GM12878 (cell line): ENCODE results near the gene SCUBE3. TPM values are rescaled to one million over a fixed set of nuclear protein-coding genes. Genes with fewer than 3 reads are reported as not detected.
A peak's percentile ranks its signal among the peaks of the same experiment; 100 is the strongest.

Source experiments
- ATAC-seq: fragments of 200-7000 bp; cut with Tn5 transposase; 3 replicates; pipeline ENCODE4 v1.9.1; 2020; ENCODE audit warnings: mild to moderate bottlenecking, moderate library complexity
- BruUV-seq: library from RNA; stranded (reverse); fragments of 400-500 nt; replicated peaks from 2 replicates; lab custom pipeline; 2021; lab: Mats Ljungman, UMichigan
- CTCF ChIA-PET: fragments of 300-600 bp; sonication (Branson Sonifier 250); formaldehyde crosslinking; extraction: SDS; loops from one replicate; lab custom pipeline; 2021; ENCODE audit warnings: inconsistent platforms; lab: Yijun Ruan, JAX
- POLR2A ChIA-PET: fragments of 350-600 bp; formaldehyde crosslinking; extraction: SDS; loops from one replicate; lab custom pipeline; 2021; ENCODE audit warnings: inconsistent platforms; lab: Charles Lee
- RAD21 ChIA-PET: fragments of 300-600 bp; sonication (Branson Sonifier 250); formaldehyde crosslinking; loops from one replicate; lab custom pipeline; 2023; ENCODE audit warnings: antibody characterized with exemption; ENCODE audit not compliant: unreplicated experiment; lab: Charles Lee
- SMC1A ChIA-PET: fragments of 300-600 bp; sonication (Branson Sonifier 250); formaldehyde crosslinking; loops from one replicate; lab custom pipeline; 2023; ENCODE audit not compliant: unreplicated experiment, uncharacterized antibody; lab: Charles Lee
- DNase-seq: peaks from one replicate; pipeline ENCODE4 v3.0.0-alpha.2; 2011; ENCODE audit warnings: low read depth, low spot score
- FAIRE-seq: peaks from 3 replicates; lab custom pipeline; 2011; peaks lifted over from hg19 to GRCh38; lab: Jason Lieb, UNC
- H2AFZ ChIP-seq: 2 replicates; pipeline ENCODE4 v1.6.0; 2011; ENCODE audit warnings: low read depth, low read length, control low read depth; ENCODE audit not compliant: control insufficient read depth
- H3K27ac ChIP-seq: 2 replicates; pipeline ENCODE4 v1.5.1; 2011; ENCODE audit warnings: control low read depth; ENCODE audit not compliant: control insufficient read depth, insufficient read depth
- H3K27me3 ChIP-seq, 2 experiments: replicated peaks in 1 of 2; 2 replicates each; pipeline versions ENCODE4 v1.6.0 to v1.6.1; 2011; ENCODE audit warnings: low read length in 1 of 2; ENCODE audit not compliant: control insufficient read depth in 2 of 2, insufficient read depth in 2 of 2
- H3K36me3 ChIP-seq, 2 experiments: 2 replicates each; pipeline ENCODE4 v1.5.1; 2011; ENCODE audit warnings: low read length in 1 of 2; ENCODE audit not compliant: control insufficient read depth in 2 of 2, insufficient read depth in 2 of 2
- H3K4me1 ChIP-seq: 2 replicates; pipeline ENCODE4 v1.6.1; 2011; ENCODE audit warnings: mild to moderate bottlenecking, low read length, moderate library complexity, mixed read lengths; ENCODE audit not compliant: control insufficient read depth, insufficient read depth
- H3K4me2 ChIP-seq: 2 replicates; pipeline ENCODE4 v1.6.0; 2011; ENCODE audit warnings: control low read depth; ENCODE audit not compliant: control insufficient read depth, insufficient read depth
- H3K4me3 ChIP-seq: fragments of 200-600 bp; sonication (generic); 2 replicates; pipeline ENCODE4 v1.5.1; 2016
- H3K79me2 ChIP-seq: 2 replicates; pipeline ENCODE4 v1.6.0; 2011; ENCODE audit warnings: low read length; ENCODE audit not compliant: control insufficient read depth, insufficient read depth
- H3K9ac ChIP-seq: 2 replicates; pipeline ENCODE4 v1.8.0; 2011; ENCODE audit warnings: low read length, control low read depth, mixed read lengths; ENCODE audit not compliant: control insufficient read depth, insufficient read depth
- H3K9me3 ChIP-seq: replicated peaks from 3 replicates; pipeline ENCODE4 v1.5.1; 2011; ENCODE audit warnings: mild to moderate bottlenecking, low read length; ENCODE audit not compliant: control insufficient read depth, insufficient read depth
- H4K20me1 ChIP-seq: 2 replicates; pipeline ENCODE4 v1.6.0; 2011; ENCODE audit not compliant: control insufficient read depth, insufficient read depth
- IKZF2 ChIP-seq, 2 experiments: fragments of 450-650 bp; IDR thresholded peaks; 2 replicates each; pipeline ENCODE4 v1.6.1; 2017; ENCODE audit warnings: mild to moderate bottlenecking in 2 of 2, moderate library complexity in 2 of 2
- RUNX3 ChIP-seq: IDR thresholded peaks from 2 replicates; pipeline ENCODE4 v1.6.1; 2012; ENCODE audit warnings: low read length, inconsistent platforms
- ZBED1 ChIP-seq: IDR thresholded peaks from 2 replicates; pipeline ENCODE4 v1.6.1; 2016; ENCODE audit warnings: borderline replicate concordance
- WGBS: methylation state at CpG from one replicate; pipeline ENCODE4 v1.1.6; 2016; ENCODE audit warnings: low lambda C conversion rate; ENCODE audit not compliant: insufficient replicate concordance, insufficient coverage; ENCODE audit errors: missing lambda C conversion rate; 5-methylcytosine and 5-hydroxymethylcytosine counted together
- in situ Hi-C: fragments of 300-500 bp; cut with MboI; formaldehyde crosslinking; loops from 9 replicates; pipeline ENCODE4 v1.14.3; 2018; ENCODE audit warnings: mixed read lengths
- intact Hi-C: fragments of 100-400 bp; cut with micrococcal nuclease; formaldehyde crosslinking; loops from one replicate; pipeline ENCODE4 v1.14.2; 2022; ENCODE audit not compliant: unreplicated experiment
- polyA plus RNA-seq, 11 experiments: library from polyadenylated mRNA; depleted of rRNA in 4 of 11; unstranded in 6 of 11; stranded (reverse) in 5 of 11; fragments of >200 nt; fragmentation: Nextera tagmentation in 4 of 11; fragmentation: Illumina TruSeq in 1 of 11; extraction: Ambion mirVana in 4 of 11; extraction: Trizol in 1 of 11; gene quantifications; 1 replicate in 1 of 11; 2 replicates in 10 of 11; pipeline versions ENCODE4 v1.2.1 to v1.2.3, GENCODE V29; 2011 to 2016; ENCODE audit warnings: inconsistent platforms in 2 of 11, missing spikeins in 2 of 11, low read depth in 1 of 11
- total RNA-seq, 4 experiments: library from RNA; depleted of rRNA in 3 of 4; stranded (reverse); fragments of >200 nt in 3 of 4; fragmentation: Illumina TruSeq in 1 of 4; extraction: Trizol in 1 of 4; gene quantifications; 2 replicates each; pipeline versions ENCODE4 v1.2.1 to v1.2.3, GENCODE V29; 2013 to 2021
- TF ChIP-seq, protein P1 (sequence below): fragments of 450-650 bp; IDR thresholded peaks from 2 replicates; pipeline ENCODE4 v1.6.1; 2017; ENCODE audit warnings: antibody characterized with exemption, mild to moderate bottlenecking, moderate library complexity
- TF ChIP-seq, protein P2 (sequence below): fragments of 150-350 bp; IDR thresholded peaks from 2 replicates; pipeline ENCODE4 v1.6.1; 2016; ENCODE audit warnings: low read depth, low read length
- TF ChIP-seq, protein P3 (sequence below): fragments of 450-650 bp; IDR thresholded peaks from 2 replicates; pipeline ENCODE4 v1.6.1; 2017; ENCODE audit warnings: mild to moderate bottlenecking, moderate library complexity
- TF ChIP-seq, protein P4 (sequence below): fragments of 150-350 bp; IDR thresholded peaks from 2 replicates; pipeline ENCODE4 v1.6.1; 2014; ENCODE audit warnings: mild to moderate bottlenecking, low read depth, low read length

Gene SCUBE3
- total and polyA plus RNA-seq, 10 of the 15 experiments (the other 5 are each of a cell fraction or from before 2014, with no cell fraction given), result under 0.01 to 0.20 (median 0.07) TPM; not detected in 4

DNA sequence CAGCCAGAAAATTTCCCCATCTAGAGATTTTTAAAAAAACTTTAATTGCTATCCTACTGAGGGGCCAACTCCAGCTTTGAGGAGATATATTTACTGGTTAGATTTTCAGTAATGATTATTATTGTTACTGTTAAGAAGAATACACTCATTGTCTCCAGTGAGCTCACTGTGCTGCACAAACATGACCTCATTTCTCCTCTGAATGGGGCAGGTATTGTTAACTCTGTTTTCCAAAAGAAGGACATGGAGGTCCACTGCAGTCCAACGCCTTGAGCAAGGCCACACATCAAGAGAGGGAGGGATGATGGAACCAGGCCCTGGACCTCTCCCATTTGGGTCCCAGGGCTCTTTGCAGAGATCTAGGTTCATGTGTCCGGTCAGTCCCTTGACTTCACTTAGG, 13.9 kb upstream of the SCUBE3 start (continued):
- TF ChIP-seq, protein P1, sequence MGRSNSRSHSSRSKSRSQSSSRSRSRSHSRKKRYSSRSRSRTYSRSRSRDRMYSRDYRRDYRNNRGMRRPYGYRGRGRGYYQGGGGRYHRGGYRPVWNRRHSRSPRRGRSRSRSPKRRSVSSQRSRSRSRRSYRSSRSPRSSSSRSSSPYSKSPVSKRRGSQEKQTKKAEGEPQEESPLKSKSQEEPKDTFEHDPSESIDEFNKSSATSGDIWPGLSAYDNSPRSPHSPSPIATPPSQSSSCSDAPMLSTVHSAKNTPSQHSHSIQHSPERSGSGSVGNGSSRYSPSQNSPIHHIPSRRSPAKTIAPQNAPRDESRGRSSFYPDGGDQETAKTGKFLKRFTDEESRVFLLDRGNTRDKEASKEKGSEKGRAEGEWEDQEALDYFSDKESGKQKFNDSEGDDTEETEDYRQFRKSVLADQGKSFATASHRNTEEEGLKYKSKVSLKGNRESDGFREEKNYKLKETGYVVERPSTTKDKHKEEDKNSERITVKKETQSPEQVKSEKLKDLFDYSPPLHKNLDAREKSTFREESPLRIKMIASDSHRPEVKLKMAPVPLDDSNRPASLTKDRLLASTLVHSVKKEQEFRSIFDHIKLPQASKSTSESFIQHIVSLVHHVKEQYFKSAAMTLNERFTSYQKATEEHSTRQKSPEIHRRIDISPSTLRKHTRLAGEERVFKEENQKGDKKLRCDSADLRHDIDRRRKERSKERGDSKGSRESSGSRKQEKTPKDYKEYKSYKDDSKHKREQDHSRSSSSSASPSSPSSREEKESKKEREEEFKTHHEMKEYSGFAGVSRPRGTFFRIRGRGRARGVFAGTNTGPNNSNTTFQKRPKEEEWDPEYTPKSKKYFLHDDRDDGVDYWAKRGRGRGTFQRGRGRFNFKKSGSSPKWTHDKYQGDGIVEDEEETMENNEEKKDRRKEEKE, result no peak
- TF ChIP-seq RUNX3, result no peak
- TF ChIP-seq, all 136 proteins: peak for 0

DNA sequence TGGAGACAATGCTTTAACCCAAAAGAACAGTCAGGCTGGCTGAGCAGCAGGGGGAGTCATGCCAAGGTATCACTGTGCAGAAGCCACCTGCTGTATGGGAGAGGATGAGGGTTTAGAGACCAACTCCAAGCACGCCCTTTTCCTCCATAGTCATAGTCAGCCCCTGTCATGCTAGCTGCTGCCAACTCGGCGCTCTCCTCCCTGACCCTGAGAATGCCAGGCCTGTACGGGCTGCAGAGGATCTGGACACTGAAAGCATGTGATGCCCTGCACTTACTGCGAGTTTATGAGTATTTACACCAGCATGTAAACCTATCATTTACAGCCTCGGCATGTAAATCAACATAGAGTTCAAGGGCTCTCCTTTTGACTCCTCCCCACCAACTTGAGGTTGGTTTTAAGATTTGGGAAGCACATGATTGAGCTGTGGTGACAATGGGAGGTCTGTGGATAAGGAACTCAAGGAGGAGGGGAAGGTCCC, 11.7 kb upstream of the SCUBE3 start:
- WGBS, result 37% methylated on average over 6 of the region's 6 CpGs
- in situ Hi-C loops (no loop called here), intact Hi-C loops (no loop called here)
- ChIA-PET SMC1A (interaction anchor here (7.7 kb wide), 1 partner anchor 55 kb away, joined by 65 read pairs; no protein-coding TSS in a partner anchor), CTCF (interaction anchor here (1.5 to 1.6 kb wide), 2 partner anchors 23 to 63 kb away, joined by 5 to 8 read pairs; no protein-coding TSS in a partner anchor), POLR2A (no interaction called here), RAD21 (interaction anchor here (1.6 to 2.5 kb wide), 2 partner anchors 38 to 54 kb away, joined by 3 to 5 read pairs; no protein-coding TSS in a partner anchor)
- no TSS peak for BruUV-seq
- no peaks in the 10 kb centered on the region for H4K20me1 ChIP-seq
- ATAC-seq (0 out of 3 replicates have a peak, but pooled peaks have one; percentile 17), FAIRE-seq (no peak), DNase-seq (no peak)
- no peaks in the 10 kb centered on the region for H3K79me2 ChIP-seq
- H2AFZ ChIP-seq, result no peak overlapping the region
- no peaks in the 10 kb centered on the region for H3K9me3 ChIP-seq
- H3K27ac ChIP-seq, result no peak overlapping the region
- H3K27me3 ChIP-seq, result no peaks in the 10 kb centered on the region; a peak in 4 of 4 replicates
- H3K9ac ChIP-seq, result no peak overlapping the region
- no peaks in the 10 kb centered on the region for H3K36me3 ChIP-seq
- H3K4me2 ChIP-seq, result no peak overlapping the region
- no peak overlapping the region for H3K4me3 ChIP-seq
- H3K4me1 ChIP-seq, result no peaks in the 10 kb centered on the region
- TF ChIP-seq, protein P2, sequence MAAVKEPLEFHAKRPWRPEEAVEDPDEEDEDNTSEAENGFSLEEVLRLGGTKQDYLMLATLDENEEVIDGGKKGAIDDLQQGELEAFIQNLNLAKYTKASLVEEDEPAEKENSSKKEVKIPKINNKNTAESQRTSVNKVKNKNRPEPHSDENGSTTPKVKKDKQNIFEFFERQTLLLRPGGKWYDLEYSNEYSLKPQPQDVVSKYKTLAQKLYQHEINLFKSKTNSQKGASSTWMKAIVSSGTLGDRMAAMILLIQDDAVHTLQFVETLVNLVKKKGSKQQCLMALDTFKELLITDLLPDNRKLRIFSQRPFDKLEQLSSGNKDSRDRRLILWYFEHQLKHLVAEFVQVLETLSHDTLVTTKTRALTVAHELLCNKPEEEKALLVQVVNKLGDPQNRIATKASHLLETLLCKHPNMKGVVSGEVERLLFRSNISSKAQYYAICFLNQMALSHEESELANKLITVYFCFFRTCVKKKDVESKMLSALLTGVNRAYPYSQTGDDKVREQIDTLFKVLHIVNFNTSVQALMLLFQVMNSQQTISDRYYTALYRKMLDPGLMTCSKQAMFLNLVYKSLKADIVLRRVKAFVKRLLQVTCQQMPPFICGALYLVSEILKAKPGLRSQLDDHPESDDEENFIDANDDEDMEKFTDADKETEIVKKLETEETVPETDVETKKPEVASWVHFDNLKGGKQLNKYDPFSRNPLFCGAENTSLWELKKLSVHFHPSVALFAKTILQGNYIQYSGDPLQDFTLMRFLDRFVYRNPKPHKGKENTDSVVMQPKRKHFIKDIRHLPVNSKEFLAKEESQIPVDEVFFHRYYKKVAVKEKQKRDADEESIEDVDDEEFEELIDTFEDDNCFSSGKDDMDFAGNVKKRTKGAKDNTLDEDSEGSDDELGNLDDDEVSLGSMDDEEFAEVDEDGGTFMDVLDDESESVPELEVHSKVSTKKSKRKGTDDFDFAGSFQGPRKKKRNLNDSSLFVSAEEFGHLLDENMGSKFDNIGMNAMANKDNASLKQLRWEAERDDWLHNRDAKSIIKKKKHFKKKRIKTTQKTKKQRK, result no peak
- TF ChIP-seq, protein P3, sequence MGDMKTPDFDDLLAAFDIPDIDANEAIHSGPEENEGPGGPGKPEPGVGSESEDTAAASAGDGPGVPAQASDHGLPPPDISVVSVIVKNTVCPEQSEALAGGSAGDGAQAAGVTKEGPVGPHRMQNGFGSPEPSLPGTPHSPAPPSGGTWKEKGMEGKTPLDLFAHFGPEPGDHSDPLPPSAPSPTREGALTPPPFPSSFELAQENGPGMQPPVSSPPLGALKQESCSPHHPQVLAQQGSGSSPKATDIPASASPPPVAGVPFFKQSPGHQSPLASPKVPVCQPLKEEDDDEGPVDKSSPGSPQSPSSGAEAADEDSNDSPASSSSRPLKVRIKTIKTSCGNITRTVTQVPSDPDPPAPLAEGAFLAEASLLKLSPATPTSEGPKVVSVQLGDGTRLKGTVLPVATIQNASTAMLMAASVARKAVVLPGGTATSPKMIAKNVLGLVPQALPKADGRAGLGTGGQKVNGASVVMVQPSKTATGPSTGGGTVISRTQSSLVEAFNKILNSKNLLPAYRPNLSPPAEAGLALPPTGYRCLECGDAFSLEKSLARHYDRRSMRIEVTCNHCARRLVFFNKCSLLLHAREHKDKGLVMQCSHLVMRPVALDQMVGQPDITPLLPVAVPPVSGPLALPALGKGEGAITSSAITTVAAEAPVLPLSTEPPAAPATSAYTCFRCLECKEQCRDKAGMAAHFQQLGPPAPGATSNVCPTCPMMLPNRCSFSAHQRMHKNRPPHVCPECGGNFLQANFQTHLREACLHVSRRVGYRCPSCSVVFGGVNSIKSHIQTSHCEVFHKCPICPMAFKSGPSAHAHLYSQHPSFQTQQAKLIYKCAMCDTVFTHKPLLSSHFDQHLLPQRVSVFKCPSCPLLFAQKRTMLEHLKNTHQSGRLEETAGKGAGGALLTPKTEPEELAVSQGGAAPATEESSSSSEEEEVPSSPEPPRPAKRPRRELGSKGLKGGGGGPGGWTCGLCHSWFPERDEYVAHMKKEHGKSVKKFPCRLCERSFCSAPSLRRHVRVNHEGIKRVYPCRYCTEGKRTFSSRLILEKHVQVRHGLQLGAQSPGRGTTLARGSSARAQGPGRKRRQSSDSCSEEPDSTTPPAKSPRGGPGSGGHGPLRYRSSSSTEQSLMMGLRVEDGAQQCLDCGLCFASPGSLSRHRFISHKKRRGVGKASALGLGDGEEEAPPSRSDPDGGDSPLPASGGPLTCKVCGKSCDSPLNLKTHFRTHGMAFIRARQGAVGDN, result no peak
- no peak for TF ChIP-seq IKZF2 (IDR thresholded peaks at IDR 0.05)
- no peak for TF ChIP-seq ZBED1
- TF ChIP-seq, protein P4, sequence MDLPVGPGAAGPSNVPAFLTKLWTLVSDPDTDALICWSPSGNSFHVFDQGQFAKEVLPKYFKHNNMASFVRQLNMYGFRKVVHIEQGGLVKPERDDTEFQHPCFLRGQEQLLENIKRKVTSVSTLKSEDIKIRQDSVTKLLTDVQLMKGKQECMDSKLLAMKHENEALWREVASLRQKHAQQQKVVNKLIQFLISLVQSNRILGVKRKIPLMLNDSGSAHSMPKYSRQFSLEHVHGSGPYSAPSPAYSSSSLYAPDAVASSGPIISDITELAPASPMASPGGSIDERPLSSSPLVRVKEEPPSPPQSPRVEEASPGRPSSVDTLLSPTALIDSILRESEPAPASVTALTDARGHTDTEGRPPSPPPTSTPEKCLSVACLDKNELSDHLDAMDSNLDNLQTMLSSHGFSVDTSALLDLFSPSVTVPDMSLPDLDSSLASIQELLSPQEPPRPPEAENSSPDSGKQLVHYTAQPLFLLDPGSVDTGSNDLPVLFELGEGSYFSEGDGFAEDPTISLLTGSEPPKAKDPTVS, result no peak
